K562 (cell line): ENCODE measurements around the gene BANP. TPM values are rescaled to one million over a fixed set of nuclear protein-coding genes. Genes with fewer than 3 reads are reported as not detected.

Experiments
- CHD4 ChIP-seq: fragments of 200-600 bp; sonication (generic); IDR thresholded peaks from 3 replicates; pipeline ENCODE4 v1.6.1; 2012; ENCODE audit warnings: low read depth, mild to moderate bottlenecking, mixed read lengths, low read length, inconsistent platforms; ENCODE audit not compliant: insufficient read depth, insufficient replicate concordance, poor library complexity, severe bottlenecking
- CHD7 ChIP-seq: fragments of 200-600 bp; sonication (generic); IDR thresholded peaks from one replicate; pipeline ENCODE4 v1.6.1; 2012; ENCODE audit warnings: mild to moderate bottlenecking, low read depth, low read length, inconsistent platforms
- E2F3 ChIP-seq: fragments of 250-450 bp; sonication (Bioruptor Pico); IDR thresholded peaks from 2 replicates; pipeline ENCODE4 v1.4.0; 2020; ENCODE audit warnings: mild to moderate bottlenecking
- MTF1 ChIP-seq: fragments of 250-450 bp; sonication (Bioruptor Pico); IDR thresholded peaks from 2 replicates; pipeline ENCODE4 v1.9.0; 2021; ENCODE audit warnings: moderate library complexity, mild to moderate bottlenecking, inconsistent platforms, borderline replicate concordance
- PRMT5 ChIP-seq: sonication (generic); formaldehyde crosslinking; IDR thresholded peaks from 2 replicates; pipeline ENCODE4 v1.5.0; 2020; ENCODE audit warnings: missing genetic modification reagents
- PTBP1 ChIP-seq: fragments of 200-400 bp; formaldehyde crosslinking; IDR thresholded peaks from 2 replicates; pipeline ENCODE4 v1.6.1; 2017; ENCODE audit warnings: low read depth, low read length
- SMAD3 ChIP-seq: fragments of 450-650 bp; formaldehyde crosslinking; conservative IDR thresholded peaks from 2 replicates; pipeline ENCODE4 v1.4.0; 2020; ENCODE audit warnings: mild to moderate bottlenecking
- ZKSCAN1 ChIP-seq: fragments of 150-350 bp; IDR thresholded peaks from 2 replicates; pipeline ENCODE4 v1.6.1; 2016; ENCODE audit warnings: low read depth, low read length
- ZNF143 ChIP-seq: sonication (generic); formaldehyde crosslinking; IDR thresholded peaks from 2 replicates; pipeline ENCODE4 v1.9.0; 2022; ENCODE audit warnings: mild to moderate bottlenecking, missing genetic modification reagents
- ZNF253 ChIP-seq: fragments of 250-450 bp; sonication (Bioruptor Pico); conservative IDR thresholded peaks from 2 replicates; pipeline ENCODE4 v1.6.1; 2021; ENCODE audit warnings: mild to moderate bottlenecking
- ZNF354B ChIP-seq: fragments of 250-450 bp; sonication (Bioruptor Pico); IDR thresholded peaks from 2 replicates; pipeline ENCODE4 v1.4.0; 2020
- ZNF717 ChIP-seq: fragments of 250-450 bp; sonication (Bioruptor Pico); IDR thresholded peaks from 2 replicates; pipeline ENCODE4 v1.5.0; 2021
- ZNF785 ChIP-seq: fragments of 250-450 bp; sonication (Bioruptor Pico); IDR thresholded peaks from 2 replicates; pipeline ENCODE4 v1.4.0; 2020; ENCODE audit warnings: mild to moderate bottlenecking
- polyA plus RNA-seq, 8 experiments: library from polyadenylated mRNA; depleted of rRNA in 4 of 8; stranded (reverse) in 5 of 8; unstranded in 3 of 8; fragments of >200 nt; fragmentation: Nextera tagmentation in 2 of 8; fragmentation: Illumina TruSeq in 1 of 8; extraction: Ambion mirVana in 2 of 8; extraction: Trizol in 1 of 8; gene quantifications; 2 replicates each; pipeline versions ENCODE4 v1.2.1 to v1.2.3, GENCODE V29; 2011 to 2014; ENCODE audit warnings: inconsistent platforms in 1 of 8, missing spikeins in 1 of 8
- total RNA-seq, 7 experiments: library from RNA; depleted of rRNA in 6 of 7; stranded (reverse); fragments of >200 nt in 6 of 7; fragmentation: Illumina TruSeq in 2 of 7; extraction: Trizol in 2 of 7; gene quantifications; 2 replicates each; pipeline versions ENCODE4 v1.2.1 to v1.2.3, GENCODE V29; 2011 to 2021; ENCODE audit warnings: low replicate concordance in 1 of 7
- TF ChIP-seq, protein P1 (sequence below): fragments of 450-650 bp; formaldehyde crosslinking; IDR thresholded peaks from 2 replicates; pipeline ENCODE4 v1.4.0; 2020; ENCODE audit warnings: mild to moderate bottlenecking

BANP gene
- total and polyA plus RNA-seq, 9 of the 15 experiments (the other 6 are each of a cell fraction or from before 2014, with no cell fraction given), result 4.6 to 22.1 (median 15.6) TPM

DNA sequence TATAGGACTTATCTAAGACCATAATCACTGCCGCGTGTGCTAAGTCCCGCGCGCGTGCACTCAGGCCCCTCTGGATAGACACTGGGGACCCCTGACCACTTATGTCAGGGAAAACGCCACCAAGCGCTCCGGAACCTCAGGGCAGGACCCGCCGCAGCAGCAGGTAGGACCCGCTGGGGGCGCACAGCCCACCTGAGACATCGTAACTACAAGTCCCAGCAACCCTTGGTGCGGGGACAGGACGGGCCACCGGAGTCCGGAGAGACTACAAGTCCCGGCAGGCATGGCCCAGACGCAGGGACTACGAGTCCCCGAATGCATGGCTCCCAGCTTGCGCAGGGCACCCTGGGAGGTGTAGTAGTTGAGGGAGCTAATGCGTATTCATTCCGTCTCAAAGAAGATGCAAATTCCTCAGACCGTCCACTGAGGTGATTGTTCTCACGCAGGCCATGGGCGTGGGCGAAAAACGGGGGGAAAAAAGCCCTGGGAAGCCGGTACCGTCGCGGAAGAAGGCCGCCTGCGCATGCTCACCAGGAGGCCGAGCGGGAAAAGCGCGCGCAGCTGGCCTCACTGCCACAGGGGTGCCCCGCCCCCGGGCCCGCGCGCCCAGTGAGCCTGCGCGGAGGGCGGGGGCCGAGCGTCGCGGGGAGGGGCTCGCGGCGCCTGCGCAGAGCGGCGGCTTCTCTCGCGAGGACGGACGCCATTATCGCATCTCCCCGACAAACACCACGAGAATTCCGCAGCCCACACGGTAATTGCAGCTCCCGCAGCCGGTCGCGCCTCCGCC, at the start of gene BANP (continued):
- TF ChIP-seq CHD7, result no peak
- no peak for TF ChIP-seq ZNF354B (CRISPR knock-in tag)
- no peak for TF ChIP-seq MTF1 (CRISPR knock-in tag)
- TF ChIP-seq ZNF785, result no peak
- TF ChIP-seq, protein P1, sequence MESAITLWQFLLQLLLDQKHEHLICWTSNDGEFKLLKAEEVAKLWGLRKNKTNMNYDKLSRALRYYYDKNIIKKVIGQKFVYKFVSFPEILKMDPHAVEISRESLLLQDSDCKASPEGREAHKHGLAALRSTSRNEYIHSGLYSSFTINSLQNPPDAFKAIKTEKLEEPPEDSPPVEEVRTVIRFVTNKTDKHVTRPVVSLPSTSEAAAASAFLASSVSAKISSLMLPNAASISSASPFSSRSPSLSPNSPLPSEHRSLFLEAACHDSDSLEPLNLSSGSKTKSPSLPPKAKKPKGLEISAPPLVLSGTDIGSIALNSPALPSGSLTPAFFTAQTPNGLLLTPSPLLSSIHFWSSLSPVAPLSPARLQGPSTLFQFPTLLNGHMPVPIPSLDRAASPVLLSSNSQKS (CRISPR knock-in tag), result no peak
- peak; percentile 97 for TF ChIP-seq E2F3 (CRISPR knock-in tag)
- TF ChIP-seq SMAD3 (CRISPR knock-in tag), result peak; percentile 85
- TF ChIP-seq PTBP1, result no peak
- no peak; the same call in 1 of the 2 replicates for TF ChIP-seq ZKSCAN1
- no peak for TF ChIP-seq PRMT5
- no peak for TF ChIP-seq CHD4
- TF ChIP-seq ZNF253, result no peak
- no peak for TF ChIP-seq ZNF717 (CRISPR knock-in tag)
- TF ChIP-seq ZNF143 (CRISPR knock-in tag), result peak; percentile 100
